ENCODE data around the gene SLC25A14. TPM values are rescaled to one million over a fixed set of nuclear protein-coding genes. Genes with fewer than 3 reads are reported as not detected.
"Not testable (repeated sequence)": the region's sequence is repeated elsewhere in the genome, so short reads cannot be mapped to it uniquely, and the experiment has no call there.

The SLC25A14 gene
- total RNA-seq, 2 experiments from 2014 or later: 12.2 to 13.0 TPM

GRCh38 chrX:130336531-130336930 lies 3.2 kb upstream of the SLC25A14 start:
- H3K4me1 ChIP-seq (ENCODE audit: insufficient read depth, low read length): peaks cover 11% of the 10 kb centered on the region
- no peaks in the 10 kb centered on the region for H3K36me3 ChIP-seq (ENCODE audit: insufficient read depth, low read length)
- ATAC-seq (ENCODE audit: poor library complexity): no peak
- no peak overlapping the region for H3K4me3 ChIP-seq (ENCODE audit: low read length)
- H3K4me1 Mint-ChIP-seq (ENCODE audit: low read depth): peaks cover 19% of the 10 kb centered on the region
- H3K9me3 ChIP-seq (ENCODE audit: control insufficient read depth in 1 of 2, insufficient read depth in 1 of 2, low read length in 2 of 2): no peaks in the 10 kb centered on the region
- no peak overlapping the region for H3K27ac ChIP-seq (ENCODE audit: low read depth in 1 of 2, low read length in 2 of 2)
- intact Hi-C loops (cut with DNase I, micrococcal nuclease): no loop called here
- H3K36me3 Mint-ChIP-seq (ENCODE audit: low read depth): peaks cover 4% of the 10 kb centered on the region
- no peak for TF ChIP-seq CTCF (IDR thresholded peaks at IDR 0.05)
- no peaks in the 10 kb centered on the region for H3K27me3 ChIP-seq (ENCODE audit: control insufficient read depth in 1 of 2, insufficient read depth in 2 of 2, low read length in 2 of 2)
- no peak overlapping the region for H3K4me3 Mint-ChIP-seq
- no peaks in the 10 kb centered on the region for H3K9me3 Mint-ChIP-seq
- H3K27ac Mint-ChIP-seq: no peak overlapping the region
- CTCF ChIA-PET: no interaction called here
- H3K27me3 Mint-ChIP-seq: no peaks in the 10 kb centered on the region
- no peak for DNase-seq
- POLR2A ChIA-PET: no interaction called here

- H3K27ac ChIP-seq (ENCODE audit: low read depth in 1 of 2, low read length in 2 of 2); ATAC-seq (ENCODE audit: poor library complexity); H3K27ac Mint-ChIP-seq; H3K4me3 Mint-ChIP-seq; H3K36me3 ChIP-seq (ENCODE audit: insufficient read depth, low read length); H3K27me3 Mint-ChIP-seq; H3K9me3 ChIP-seq (ENCODE audit: control insufficient read depth in 1 of 2, insufficient read depth in 1 of 2, low read length in 2 of 2); DNase-seq; H3K27me3 ChIP-seq (ENCODE audit: control insufficient read depth in 1 of 2, insufficient read depth in 2 of 2, low read length in 2 of 2); CTCF ChIA-PET; H3K36me3 Mint-ChIP-seq (ENCODE audit: low read depth); H3K9me3 Mint-ChIP-seq: not testable (repeated sequence)
- peaks cover 11% of the 10 kb centered on the region for H3K4me1 ChIP-seq (ENCODE audit: insufficient read depth, low read length)
- intact Hi-C loops (cut with DNase I, micrococcal nuclease): loop anchor here in 1 of 2 experiments (2.0 kb wide), 1 partner anchor 70 kb away; the partner anchor contains the start of gene ZNF280C
- H3K4me3 ChIP-seq (ENCODE audit: low read length): peak overlapping the region; percentile 74
- peaks cover 19% of the 10 kb centered on the region for H3K4me1 Mint-ChIP-seq (ENCODE audit: low read depth)
- POLR2A ChIA-PET: interaction anchor here (0.7 to 1.5 kb wide), 2 partner anchors 22 to 489 kb away, joined by 3 to 4 read pairs; no protein-coding TSS in a partner anchor
Observed at GRCh38 chrX:130338869-130339268, 850 bp upstream of the SLC25A14 start.

- H3K9me3 ChIP-seq (ENCODE audit: control insufficient read depth in 1 of 2, insufficient read depth in 1 of 2, low read length in 2 of 2): no peaks in the 10 kb centered on the region
- H3K36me3 ChIP-seq (ENCODE audit: insufficient read depth, low read length): no peaks in the 10 kb centered on the region
- peak overlapping the region; percentile 80 for H3K27ac Mint-ChIP-seq
- no peak for TF ChIP-seq CTCF (IDR thresholded peaks at IDR 0.05)
- peak overlapping the region; percentile 74 for H3K4me3 ChIP-seq (ENCODE audit: low read length)
- ChIA-PET POLR2A (interaction anchor here (0.7 to 1.1 kb wide), 3 partner anchors 72 to 564 kb away, joined by 3 read pairs; partner anchors contain the start of gene ENOX2), CTCF (no interaction called here)
- H3K4me1 ChIP-seq (ENCODE audit: insufficient read depth, low read length): peaks cover 11% of the 10 kb centered on the region
- no peaks in the 10 kb centered on the region for H3K27me3 ChIP-seq (ENCODE audit: control insufficient read depth in 1 of 2, insufficient read depth in 2 of 2, low read length in 2 of 2)
- peaks cover 10% of the 10 kb centered on the region for H3K36me3 Mint-ChIP-seq (ENCODE audit: low read depth)
- intact Hi-C loops (cut with DNase I, micrococcal nuclease): loop anchor here in 1 of 2 experiments (2.0 to 5.0 kb wide), 2 partner anchors 438 to 563 kb away; partner anchors contain the start of gene ENOX2
- no peak for ATAC-seq (ENCODE audit: poor library complexity)
- peaks cover 26% of the 10 kb centered on the region for H3K4me1 Mint-ChIP-seq (ENCODE audit: low read depth)
- peak in 1 of 14 experiments; percentile 0 for DNase-seq
- H3K27ac ChIP-seq (ENCODE audit: low read depth in 1 of 2, low read length in 2 of 2): peak overlapping the region in 1 of 2 donors; percentile 50
- no peaks in the 10 kb centered on the region for H3K9me3 Mint-ChIP-seq
- H3K27me3 Mint-ChIP-seq: no peaks in the 10 kb centered on the region
- H3K4me3 Mint-ChIP-seq: peak overlapping the region; percentile 96
Observed at GRCh38 chrX:130340271-130340670, 552 bp downstream of the SLC25A14 start.

GRCh38 chrX:130343411-130343810 lies 3.7 kb downstream of the SLC25A14 start:
- Histone ChIP-seq H3K4me3 (ENCODE audit: low read length) (no peak overlapping the region), H3K36me3 (ENCODE audit: insufficient read depth, low read length) (no peaks in the 10 kb centered on the region), H3K4me1 (ENCODE audit: insufficient read depth, low read length) (peaks cover 11% of the 10 kb centered on the region), H3K27ac (ENCODE audit: low read depth in 1 of 2, low read length in 2 of 2) (no peak overlapping the region), H3K9me3 (ENCODE audit: control insufficient read depth in 1 of 2, insufficient read depth in 1 of 2, low read length in 2 of 2) (no peaks in the 10 kb centered on the region), H3K27me3 (ENCODE audit: control insufficient read depth in 1 of 2, insufficient read depth in 2 of 2, low read length in 2 of 2) (no peaks in the 10 kb centered on the region)
- no peak for TF ChIP-seq CTCF (IDR thresholded peaks at IDR 0.05)
- ChIA-PET POLR2A (no interaction called here), CTCF (no interaction called here)
- intact Hi-C loops (cut with DNase I, micrococcal nuclease): loop anchor here in 1 of 2 experiments (2.0 to 5.0 kb wide), 2 partner anchors 73 to 441 kb away; no protein-coding TSS in a partner anchor
- no peak overlapping the region for H3K27ac Mint-ChIP-seq
- H3K9me3 Mint-ChIP-seq: no peaks in the 10 kb centered on the region
- no peak for ATAC-seq (ENCODE audit: poor library complexity)
- no peak for DNase-seq
- H3K4me1 Mint-ChIP-seq (ENCODE audit: low read depth): peaks cover 26% of the 10 kb centered on the region
- peaks cover 16% of the 10 kb centered on the region for H3K36me3 Mint-ChIP-seq (ENCODE audit: low read depth)
- H3K4me3 Mint-ChIP-seq: no peak overlapping the region
- H3K27me3 Mint-ChIP-seq: no peaks in the 10 kb centered on the region
